HL-60 (cell line): ENCODE results near the gene CALN1.

Experiments used
- DNase-seq, 2 experiments: peaks; one replicate each; pipeline ENCODE4 v3.0.0-alpha.2; 2010 to 2020; ENCODE audit warnings: low read depth in 1 of 2, low spot score in 1 of 2
- H3K27ac ChIP-seq: fragments of 250-450 bp; sonication (Bioruptor Pico); replicated peaks from 2 replicates; pipeline ENCODE4 v1.5.1; 2020; ENCODE audit warnings: mild to moderate bottlenecking, moderate library complexity
- H3K27me3 ChIP-seq: fragments of 250-450 bp; sonication (Bioruptor Pico); 2 replicates; pipeline ENCODE4 v1.5.1; 2021; ENCODE audit warnings: mild to moderate bottlenecking, moderate library complexity; ENCODE audit not compliant: insufficient read depth, poor library complexity, severe bottlenecking
- H3K4me3 ChIP-seq: replicated peaks from 2 replicates; pipeline ENCODE4 v1.5.1; 2011; ENCODE audit warnings: mild to moderate bottlenecking, control low read depth, low read length; ENCODE audit not compliant: insufficient read depth
- CTCF ChIP-seq: IDR thresholded peaks from one replicate; pipeline ENCODE4 v1.5.1; 2011; ENCODE audit warnings: low read length, control low read depth, inconsistent platforms; ENCODE audit not compliant: insufficient read depth
- GABPA ChIP-seq: IDR thresholded peaks from 2 replicates; pipeline ENCODE4 v1.6.1; 2012; ENCODE audit warnings: low read depth
- POLR2AphosphoS5 ChIP-seq: IDR thresholded peaks from 2 replicates; pipeline ENCODE4 v1.6.1; 2012; ENCODE audit warnings: low read depth
- REST ChIP-seq: IDR thresholded peaks from 2 replicates; pipeline ENCODE4 v1.6.1; 2012; ENCODE audit warnings: low read depth; ENCODE audit not compliant: insufficient replicate concordance
- SPI1 ChIP-seq: IDR thresholded peaks from 2 replicates; pipeline ENCODE4 v1.6.1; 2012; ENCODE audit warnings: low read depth, mild to moderate bottlenecking, borderline replicate concordance

Gene CALN1

GRCh38 chr7:71804256-71804655 is 607.9 kb downstream of the CALN1 start:
- H3K4me3 ChIP-seq = no peak overlapping the region
- H3K27me3 ChIP-seq = no peaks in the 10 kb centered on the region
- TF ChIP-seq POLR2AphosphoS5 (no peak), CTCF (no peak), SPI1 (no peak), GABPA (no peak), REST (no peak)
- H3K27ac ChIP-seq = no peak overlapping the region
- no peak for DNase-seq

GRCh38 chr7:71801976-71802375 is 610.2 kb downstream of the CALN1 start:
- Histone ChIP-seq H3K4me3 (no peak overlapping the region), H3K27me3 (no peaks in the 10 kb centered on the region), H3K27ac (no peak overlapping the region)
- no peak for DNase-seq
- TF ChIP-seq CTCF (no peak), REST (no peak), GABPA (no peak), POLR2AphosphoS5 (no peak), SPI1 (no peak)

GRCh38 chr7:71800321-71800720 is 611.8 kb downstream of the CALN1 start:
- Histone ChIP-seq H3K4me3 (no peak overlapping the region), H3K27ac (no peak overlapping the region), H3K27me3 (no peaks in the 10 kb centered on the region)
- no peak for DNase-seq
- no peak for TF ChIP-seq SPI1

- Histone ChIP-seq H3K27ac (no peak overlapping the region), H3K27me3 (no peaks in the 10 kb centered on the region), H3K4me3 (no peak overlapping the region)
- no peak for DNase-seq
- TF ChIP-seq SPI1 = no peak
- TF ChIP-seq CTCF = no peak
- TF ChIP-seq POLR2AphosphoS5 = no peak
- no peak for TF ChIP-seq REST
- no peak for TF ChIP-seq GABPA
Measured at GRCh38 chr7:71795410-71795809, 616.7 kb downstream of the CALN1 start.
